ENCODE measurements around the gene RFESD. TPM values are rescaled to one million over a fixed set of nuclear protein-coding genes. Genes with fewer than 3 reads are reported as not detected.
A peak's percentile ranks its signal among the peaks of the same experiment; 100 is the strongest.
"Not testable (repeated sequence)": the region's sequence is repeated elsewhere in the genome, so short reads cannot be mapped to it uniquely, and the experiment has no call there.

RFESD gene
- total RNA-seq, 1 donor from 2014 or later: 0.52 TPM

GRCh38 chr5:95638632-95639031 lies 7.9 kb upstream of the RFESD start:
- TF ChIP-seq CTCF (conservative IDR thresholded peaks at IDR 0.05; ENCODE audit: low read depth, low read length): no peak
- DNase-seq (ENCODE audit: low read depth): no peak

GRCh38 chr5:95641741-95642220 lies 4.8 kb upstream of the RFESD start:
- no peak for DNase-seq (ENCODE audit: low read depth)
- H3K4me3 ChIP-seq (ENCODE audit: low read depth, low read length): no peak overlapping the region
- TF ChIP-seq CTCF (conservative IDR thresholded peaks at IDR 0.05; ENCODE audit: low read depth, low read length): no peak

More at GRCh38 chr5:95638632-95639031, 7.9 kb upstream of the RFESD start:
- H3K4me3 ChIP-seq (ENCODE audit: low read depth, low read length): no peak overlapping the region

GRCh38 chr5:95643152-95643551 lies 3.4 kb upstream of the RFESD start:
- no peak for DNase-seq (ENCODE audit: low read depth)
- H3K4me3 ChIP-seq (ENCODE audit: low read depth, low read length): no peak overlapping the region

GRCh38 chr5:95644351-95645042 lies 2.1 kb upstream of the RFESD start:
- no peak for DNase-seq (ENCODE audit: low read depth)
- H3K4me3 ChIP-seq (ENCODE audit: low read depth, low read length): no peak overlapping the region
- TF ChIP-seq CTCF (conservative IDR thresholded peaks at IDR 0.05; ENCODE audit: low read depth, low read length): peak; percentile 92

More at GRCh38 chr5:95643152-95643551, 3.4 kb upstream of the RFESD start:
- TF ChIP-seq CTCF (conservative IDR thresholded peaks at IDR 0.05; ENCODE audit: low read depth, low read length): no peak

GRCh38 chr5:95646226-95646568 lies 380 bp upstream of the RFESD start:
- not testable (repeated sequence) for DNase-seq (ENCODE audit: low read depth)
- peak overlapping the region; percentile 59 for H3K4me3 ChIP-seq (ENCODE audit: low read depth, low read length)

- H3K4me3 ChIP-seq (ENCODE audit: low read depth, low read length): no peak overlapping the region
- TF ChIP-seq CTCF (conservative IDR thresholded peaks at IDR 0.05; ENCODE audit: low read depth, low read length): no peak
- no peak for DNase-seq (ENCODE audit: low read depth)
Observed at GRCh38 chr5:95647886-95648860, 1.6 kb downstream of the RFESD start.

GRCh38 chr5:95649274-95649673 lies 2.7 kb downstream of the RFESD start:
- TF ChIP-seq CTCF (conservative IDR thresholded peaks at IDR 0.05; ENCODE audit: low read depth, low read length): no peak
- no peak for DNase-seq (ENCODE audit: low read depth)
- H3K4me3 ChIP-seq (ENCODE audit: low read depth, low read length): no peak overlapping the region
